NCI-H2029 (cell line): ENCODE data around the gene FGFRL1.
A peak's percentile ranks its signal among the peaks of the same experiment; 100 is the strongest.

Experiments used
- DNase-seq: peaks from one replicate; lab custom pipeline; 2025; lab: John Stamatoyannopoulos, UW

FGFRL1 gene

GRCh38 chr4:1006856-1007255 lies 4.6 kb upstream of the FGFRL1 start:
- no peak for DNase-seq

GRCh38 chr4:1008840-1009541 lies 2.4 kb upstream of the FGFRL1 start:
- no peak for DNase-seq

GRCh38 chr4:1009542-1010394 lies 1.7 kb upstream of the FGFRL1 start:
- peak; percentile 58 for DNase-seq

- peak; percentile 29 for DNase-seq
Measured at GRCh38 chr4:1010395-1011021, 918 bp upstream of the FGFRL1 start.

- DNase-seq: no peak
Measured at GRCh38 chr4:1011666-1012033, 224 bp downstream of the FGFRL1 start.

GRCh38 chr4:1012034-1012739 lies 761 bp downstream of the FGFRL1 start:
- peak; percentile 6 for DNase-seq

- DNase-seq: no peak
Measured at GRCh38 chr4:1013225-1014073, 2.0 kb downstream of the FGFRL1 start.

- no peak for DNase-seq
Measured at GRCh38 chr4:1014291-1015167, 3.1 kb downstream of the FGFRL1 start.

- no peak for DNase-seq
Measured at GRCh38 chr4:1015179-1015578, 3.8 kb downstream of the FGFRL1 start.

GRCh38 chr4:1015746-1016145 lies 4.3 kb downstream of the FGFRL1 start:
- DNase-seq: no peak

- no peak for DNase-seq
Measured at GRCh38 chr4:1017211-1017610, 5.8 kb downstream of the FGFRL1 start.

- DNase-seq: no peak
Measured at GRCh38 chr4:1017706-1018105, 6.3 kb downstream of the FGFRL1 start.

- no peak for DNase-seq
Measured at GRCh38 chr4:1018147-1019020, 7.0 kb downstream of the FGFRL1 start.

- DNase-seq: no peak
Measured at GRCh38 chr4:1019320-1019719, 7.9 kb downstream of the FGFRL1 start.

GRCh38 chr4:1019729-1020470 lies 8.5 kb downstream of the FGFRL1 start:
- no peak for DNase-seq

- no peak for DNase-seq
Measured at GRCh38 chr4:1021386-1022050, 10.1 kb downstream of the FGFRL1 start.

- DNase-seq: no peak
Measured at GRCh38 chr4:1022051-1022738, 10.8 kb downstream of the FGFRL1 start.

GRCh38 chr4:1022739-1023066 lies 11.3 kb downstream of the FGFRL1 start:
- DNase-seq: no peak
